Measurements from ENCODE around the gene LRRC17. TPM values are rescaled to one million over a fixed set of nuclear protein-coding genes. Genes with fewer than 3 reads are reported as not detected.

The LRRC17 gene
- total and polyA plus RNA-seq, 4 donors = 1.1 to 11.3 (median 1.4) TPM

- no peaks in the 10 kb centered on the region for H3K9me3 ChIP-seq (ENCODE audit: control insufficient read depth in 4 of 4, low read length in 3 of 4)
- TF ChIP-seq HNF4A (conservative IDR thresholded peaks at IDR 0.05) = no peak
- TF ChIP-seq JUND (IDR thresholded peaks at IDR 0.05) = no peak
- TF ChIP-seq CTCF (IDR thresholded peaks at IDR 0.05; ENCODE audit: low read depth, low read length, missing input control) = no peak
- TF ChIP-seq HNF4G (IDR thresholded peaks at IDR 0.05) = no peak
- TF ChIP-seq SP1 (IDR thresholded peaks at IDR 0.05) = no peak
- no peak for TF ChIP-seq ATF3 (IDR thresholded peaks at IDR 0.05)
- no peak for TF ChIP-seq RAD21 (IDR thresholded peaks at IDR 0.05)
- no peak for TF ChIP-seq FOXA2 (IDR thresholded peaks at IDR 0.05)
- TF ChIP-seq REST (IDR thresholded peaks at IDR 0.05) = no peak
- no peak for TF ChIP-seq EGR1 (IDR thresholded peaks at IDR 0.05; ENCODE audit: low read depth in 2 of 2)
- TF ChIP-seq MAX (IDR thresholded peaks at IDR 0.05) = no peak
- TF ChIP-seq NR2F2 (IDR thresholded peaks at IDR 0.05) = no peak
- TF ChIP-seq RXRA (IDR thresholded peaks at IDR 0.05) = no peak
- TF ChIP-seq YY1 (IDR thresholded peaks at IDR 0.05) = no peak
- TF ChIP-seq ZBTB33 (IDR thresholded peaks at IDR 0.05) = no peak
- no peak for TF ChIP-seq FOXA1 (IDR thresholded peaks at IDR 0.05)
- no peak for TF ChIP-seq GABPA (IDR thresholded peaks at IDR 0.05 in 1 of 2, conservative IDR thresholded peaks at IDR 0.05 in 1 of 2)
- no peak for TF ChIP-seq TAF1 (conservative IDR thresholded peaks at IDR 0.05)
- H3K9ac ChIP-seq (ENCODE audit: low read depth in 1 of 2, low read length in 2 of 2) = no peak overlapping the region
- no peak overlapping the region for H3K4me3 ChIP-seq (ENCODE audit: low read depth in 1 of 3, low read length in 3 of 3)
- H3K36me3 ChIP-seq (ENCODE audit: control insufficient read depth in 4 of 4, insufficient read depth in 3 of 4, low read depth in 1 of 4, low read length in 3 of 4) = no peaks in the 10 kb centered on the region
- H3K27ac ChIP-seq (ENCODE audit: low read depth in 1 of 2, low read length in 2 of 2) = no peak overlapping the region
- no peaks in the 10 kb centered on the region for H3K4me1 ChIP-seq (ENCODE audit: control insufficient read depth in 4 of 4, insufficient read depth in 4 of 4, low read length in 3 of 4)
- no peak for DNase-seq (ENCODE audit: low spot score)
- H3K27me3 ChIP-seq (ENCODE audit: control insufficient read depth in 4 of 4, insufficient read depth in 4 of 4, low read length in 3 of 4) = no peaks in the 10 kb centered on the region
Observed at GRCh38 chr7:102926783-102927140, 14.0 kb downstream of the LRRC17 start.
